GM18507 (cell line): ENCODE measurements around the gene SPTLC3.
"Not testable (repeated sequence)": the region's sequence is repeated elsewhere in the genome, so short reads cannot be mapped to it uniquely, and the experiment has no call there.

ENCODE experiments used
- DNase-seq: peaks from one replicate; pipeline ENCODE4 v3.0.0; 2011; ENCODE audit warnings: low read depth; ENCODE audit not compliant: insufficient read length; ENCODE audit errors: extremely low spot score
- FAIRE-seq: peaks from 2 replicates; lab custom pipeline; 2011; peaks lifted over from hg19 to GRCh38; lab: Jason Lieb, UNC

Gene SPTLC3

GRCh38 chr20:13008761-13009681 is at the start of gene SPTLC3:
TSS of gene SPTLC3 (plus strand) at chr20:13008972. CDS start at chr20:13009268, 296 bp downstream.
- DNase-seq: no peak
- peak; percentile 60 for FAIRE-seq

- DNase-seq (no peak), FAIRE-seq (no peak)
Measured at GRCh38 chr20:12961725-12962124, 47.0 kb upstream of the SPTLC3 start.

GRCh38 chr20:12962895-12963294 is 45.9 kb upstream of the SPTLC3 start:
- FAIRE-seq (no peak), DNase-seq (no peak)

GRCh38 chr20:12963416-12963815 is 45.4 kb upstream of the SPTLC3 start:
- DNase-seq (no peak), FAIRE-seq (no peak)

DNA sequence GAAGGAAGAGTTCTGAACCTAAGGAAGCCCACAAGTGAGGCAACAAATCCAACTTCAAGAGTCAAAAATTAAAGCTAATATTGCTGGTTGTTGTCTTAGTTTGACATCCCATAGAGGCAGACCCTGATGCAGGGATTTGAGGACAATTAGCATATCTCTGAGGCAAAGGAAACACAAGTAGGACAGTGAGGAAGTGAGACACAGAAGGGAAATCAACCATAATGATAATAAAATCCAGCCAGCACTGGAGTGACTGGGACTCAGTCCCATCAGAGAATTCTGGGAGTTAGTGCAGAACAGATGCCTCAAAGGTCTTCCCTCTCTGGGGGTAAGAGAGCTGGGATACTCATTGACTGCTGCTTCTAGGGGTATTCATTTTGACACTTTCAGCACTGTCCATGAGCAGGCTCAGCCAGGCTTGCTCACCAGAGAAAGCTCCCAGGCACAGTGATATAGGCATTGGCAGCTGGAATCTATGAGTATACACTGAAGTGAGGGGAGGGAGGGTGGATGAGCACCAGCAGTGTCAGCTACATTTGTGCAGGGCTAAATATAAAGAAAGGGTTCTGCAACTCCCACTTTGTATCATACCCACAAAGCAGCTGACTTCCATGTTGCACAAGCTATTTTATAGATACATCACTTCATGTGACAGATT is 43.4 kb upstream of the SPTLC3 start:
- no peak for FAIRE-seq
- DNase-seq: no peak

- DNase-seq (no peak), FAIRE-seq (no peak)
Measured at GRCh38 chr20:12965870-12966251, 42.9 kb upstream of the SPTLC3 start.

GRCh38 chr20:12966468-12967085 is 42.2 kb upstream of the SPTLC3 start:
- FAIRE-seq: no peak
- DNase-seq: no peak

GRCh38 chr20:12967932-12968331 is 40.8 kb upstream of the SPTLC3 start:
- FAIRE-seq (no peak), DNase-seq (no peak)

- FAIRE-seq (no peak), DNase-seq (no peak)
Measured at GRCh38 chr20:12968472-12968871, 40.3 kb upstream of the SPTLC3 start.

- FAIRE-seq (no peak), DNase-seq (no peak)
Measured at GRCh38 chr20:12969071-12969669, 39.6 kb upstream of the SPTLC3 start.

- no peak for FAIRE-seq
- DNase-seq: no peak
Measured at GRCh38 chr20:12970372-12970821, 38.4 kb upstream of the SPTLC3 start.

DNA sequence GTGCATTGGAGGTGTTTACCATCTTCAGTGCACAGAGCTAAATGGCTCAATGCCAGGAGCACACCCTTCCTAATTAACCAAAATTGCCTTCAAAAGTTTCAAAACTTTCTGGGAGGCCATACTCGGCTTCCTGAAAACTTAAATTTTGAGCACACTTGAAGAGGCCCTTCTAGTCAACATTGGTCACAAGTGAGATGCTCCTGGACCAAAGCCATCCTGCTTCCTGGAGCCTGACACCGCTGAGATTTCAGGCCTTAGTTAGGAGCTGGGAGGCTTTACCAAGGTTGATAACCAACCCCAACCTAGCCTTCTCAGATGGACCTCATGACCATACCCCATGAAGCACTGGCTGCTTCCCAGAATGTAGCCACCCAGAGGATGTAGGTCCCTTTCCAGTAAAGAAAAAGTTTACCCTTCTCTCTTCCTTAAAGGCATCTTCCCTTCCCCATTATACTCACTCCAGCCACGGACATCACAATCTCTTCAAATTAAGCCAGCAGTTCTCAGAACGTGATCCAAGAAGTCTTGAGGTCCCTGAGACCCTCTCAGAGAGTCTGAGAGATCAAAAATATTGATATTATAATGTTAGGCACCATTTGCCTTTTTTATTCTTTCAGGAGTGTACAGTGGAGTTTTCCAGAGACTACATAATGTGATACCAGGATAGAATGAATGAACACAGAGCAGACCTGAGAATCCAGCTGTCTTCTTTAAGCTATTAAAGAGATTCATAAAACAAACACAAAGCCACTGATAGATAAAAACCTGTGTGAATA is 32.8 kb upstream of the SPTLC3 start:
- DNase-seq: no peak
- no peak for FAIRE-seq

DNA sequence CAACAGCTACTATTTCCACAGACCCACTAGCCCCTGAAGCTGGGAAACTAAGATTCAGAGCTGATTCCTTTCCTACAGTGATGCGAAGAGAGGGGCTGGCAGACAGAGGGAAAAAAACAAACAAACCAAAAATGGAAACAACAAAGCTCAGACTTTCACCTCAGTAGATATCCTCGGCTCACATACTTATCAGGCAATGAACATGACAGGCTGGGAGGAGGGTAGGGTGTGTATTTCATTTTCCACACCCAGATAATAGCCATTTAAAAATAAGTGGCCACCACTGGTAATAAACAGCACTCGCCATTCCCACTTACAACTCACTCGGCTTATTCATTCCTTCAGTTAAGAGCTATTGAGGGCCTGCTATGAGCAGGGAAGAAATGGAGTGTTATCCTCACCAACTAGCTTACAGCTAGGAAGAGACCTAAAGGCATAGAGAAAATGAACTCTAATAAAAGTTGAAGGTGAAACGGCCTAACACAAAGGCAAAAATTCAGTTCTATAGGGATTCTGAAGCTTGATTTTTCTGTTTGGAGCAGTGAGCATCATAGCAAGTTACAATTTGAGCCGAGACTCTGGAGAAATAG is 32.0 kb upstream of the SPTLC3 start:
- FAIRE-seq (no peak), DNase-seq (no peak)

DNA sequence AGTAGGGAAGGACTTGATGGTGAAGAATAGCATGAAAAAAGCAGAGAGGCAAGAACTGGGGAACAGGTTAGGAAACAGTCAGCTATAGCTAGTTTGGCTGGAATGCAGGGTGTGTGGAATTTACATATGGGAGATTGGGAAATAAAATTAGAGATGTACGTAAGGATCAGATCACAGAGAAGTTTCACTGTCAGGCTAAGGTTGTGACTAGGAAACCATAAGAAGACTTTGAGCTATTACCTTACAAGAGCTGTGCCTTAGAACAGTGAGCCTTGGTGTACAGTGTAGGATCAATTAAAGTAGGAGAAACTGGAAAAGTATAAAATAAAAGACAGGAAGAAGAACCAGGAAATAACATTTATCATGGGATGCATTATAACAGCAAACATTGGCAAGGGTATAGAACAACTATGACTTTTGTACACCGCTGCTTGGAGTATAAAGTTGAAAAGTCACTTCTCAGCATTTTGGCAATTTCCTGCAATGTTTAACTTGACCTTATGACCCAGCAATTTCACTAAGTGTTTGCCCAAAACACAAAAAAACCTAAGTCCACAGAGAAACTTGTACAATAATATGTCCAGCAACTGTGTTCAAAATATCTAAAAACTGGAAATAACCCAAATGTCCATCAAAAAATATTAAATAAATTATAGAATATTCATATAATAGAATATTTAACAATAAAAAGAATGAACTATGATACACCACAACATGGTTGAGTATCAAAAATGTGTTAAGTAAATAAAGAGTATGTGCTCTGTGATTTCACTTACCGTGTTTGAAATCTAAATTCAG is 31.2 kb upstream of the SPTLC3 start:
- no peak for DNase-seq
- FAIRE-seq: no peak

DNA sequence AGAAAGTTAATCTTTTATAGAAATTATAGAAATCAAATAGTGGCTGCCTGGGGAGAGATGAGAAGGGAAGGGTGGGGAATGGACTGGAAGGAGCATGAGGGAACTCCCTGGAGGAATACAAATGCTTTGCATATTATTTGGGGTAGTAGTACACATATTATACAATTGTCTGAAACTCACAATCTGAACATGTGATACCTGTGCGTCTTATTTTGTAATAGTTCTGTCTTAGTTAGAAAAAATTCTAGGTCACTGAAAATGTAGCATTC is 30.7 kb upstream of the SPTLC3 start:
- DNase-seq (no peak), FAIRE-seq (no peak)

DNA sequence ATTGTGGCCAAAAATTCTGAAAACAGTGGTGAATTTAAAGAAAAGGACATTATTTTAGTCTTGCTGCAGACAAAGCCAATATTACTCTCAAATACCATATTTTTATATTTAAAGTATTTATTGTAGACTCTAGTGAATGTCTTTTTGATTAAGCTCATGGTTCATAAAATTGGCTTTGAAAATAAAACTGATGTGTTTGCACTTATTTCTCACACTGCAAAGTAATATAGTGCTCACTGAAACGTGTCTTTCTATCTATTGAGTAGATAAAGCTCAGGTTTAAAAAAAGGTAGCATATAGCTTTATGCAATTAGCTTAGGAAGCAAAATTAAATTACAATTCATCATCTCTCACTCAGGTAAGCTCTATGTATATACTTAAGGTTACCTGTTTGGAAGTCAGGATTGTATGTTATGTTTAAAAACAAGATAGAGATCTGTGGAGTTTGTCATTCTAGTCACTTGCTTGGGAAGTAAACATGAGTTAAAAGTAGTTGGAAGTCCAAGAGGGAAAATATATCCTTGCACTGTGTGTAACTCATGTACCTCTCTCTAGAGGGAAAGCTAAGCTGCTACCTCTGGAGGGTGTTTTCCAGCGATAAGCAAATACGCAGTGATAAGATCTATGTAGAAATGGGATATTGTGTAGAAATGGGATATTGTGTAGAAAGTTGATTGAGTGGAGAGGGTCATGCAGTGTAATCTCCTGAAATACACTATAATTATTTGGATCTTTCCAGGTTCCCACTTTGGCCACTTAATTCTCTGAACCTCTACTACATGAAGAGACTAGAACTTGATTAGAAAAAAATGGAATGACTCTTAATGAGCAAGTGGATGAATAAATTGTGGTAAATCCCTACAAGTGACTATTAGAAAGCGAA is 29.9 kb upstream of the SPTLC3 start:
- DNase-seq: no peak
- FAIRE-seq: no peak

DNA sequence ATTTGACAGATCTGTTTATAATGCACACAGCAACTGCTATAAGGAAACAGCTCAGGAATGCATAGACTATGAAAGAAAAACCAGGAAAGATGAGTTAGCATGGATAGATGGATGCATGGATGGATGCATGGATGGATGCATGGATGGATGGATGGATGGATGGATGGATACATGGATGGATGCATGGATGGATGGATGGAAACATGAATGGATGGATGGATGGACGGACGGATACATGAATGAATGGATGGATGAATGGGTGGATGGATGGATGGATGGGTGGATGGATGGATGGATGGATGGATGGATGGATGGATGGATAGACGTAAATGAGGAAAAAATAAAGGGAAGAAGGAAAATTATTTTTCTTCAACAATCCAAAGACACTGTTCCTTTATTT is 29.1 kb upstream of the SPTLC3 start:
- not testable (repeated sequence) for FAIRE-seq, DNase-seq
